HepG2 (cell line): ENCODE measurements around the gene CPE.

Experiments
- CAMTA2 ChIP-seq: sonication (generic); formaldehyde crosslinking; IDR thresholded peaks from 2 replicates; pipeline ENCODE4 v1.4.0; 2020; ENCODE audit warnings: mild to moderate bottlenecking, missing genetic modification reagents, borderline replicate concordance
- CTCF ChIP-seq: sonication (generic); formaldehyde crosslinking; IDR thresholded peaks from 2 replicates; pipeline ENCODE4 v1.5.0; 2020; ENCODE audit warnings: mild to moderate bottlenecking, missing genetic modification reagents, moderate library complexity
- TF ChIP-seq, protein P1 (sequence below): sonication (generic); formaldehyde crosslinking; IDR thresholded peaks from 2 replicates; pipeline ENCODE4 v1.8.1; 2022; ENCODE audit warnings: mild to moderate bottlenecking, missing genetic modification reagents

DNA sequence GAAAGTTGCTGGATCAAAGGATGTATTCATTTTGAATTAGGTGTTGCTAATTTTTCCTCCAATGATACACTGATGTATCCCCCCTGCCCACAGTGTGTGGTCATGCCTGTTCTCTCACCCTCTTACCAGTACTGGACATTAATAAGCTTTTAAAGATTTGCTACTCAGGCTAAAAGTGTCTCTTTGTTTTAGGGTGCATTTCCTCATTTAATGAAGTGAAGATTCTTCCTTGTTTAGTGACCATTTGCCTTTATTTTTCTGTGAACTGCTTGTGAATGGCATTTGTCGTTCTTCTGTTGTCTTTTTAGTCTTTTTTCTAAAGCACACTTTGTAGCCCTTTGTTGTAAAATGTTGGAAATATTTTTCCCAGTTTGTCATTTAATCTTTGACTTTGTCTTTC lies 46.3 kb upstream of the CPE start:
- TF ChIP-seq CTCF (no peak), CAMTA2 (CRISPR knock-in tag) (no peak)
- TF ChIP-seq, protein P1, sequence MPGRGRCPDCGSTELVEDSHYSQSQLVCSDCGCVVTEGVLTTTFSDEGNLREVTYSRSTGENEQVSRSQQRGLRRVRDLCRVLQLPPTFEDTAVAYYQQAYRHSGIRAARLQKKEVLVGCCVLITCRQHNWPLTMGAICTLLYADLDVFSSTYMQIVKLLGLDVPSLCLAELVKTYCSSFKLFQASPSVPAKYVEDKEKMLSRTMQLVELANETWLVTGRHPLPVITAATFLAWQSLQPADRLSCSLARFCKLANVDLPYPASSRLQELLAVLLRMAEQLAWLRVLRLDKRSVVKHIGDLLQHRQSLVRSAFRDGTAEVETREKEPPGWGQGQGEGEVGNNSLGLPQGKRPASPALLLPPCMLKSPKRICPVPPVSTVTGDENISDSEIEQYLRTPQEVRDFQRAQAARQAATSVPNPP (CRISPR knock-in tag): no peak
